Measurements from ENCODE around the gene WHRN.

Gene WHRN

GRCh38 chr9:114462791-114463190 is 42.5 kb downstream of the WHRN start:
- no peak for TF ChIP-seq CTCF (IDR thresholded peaks at IDR 0.05; ENCODE audit: insufficient read depth, low read depth, low read length, missing control alignments)
- no peak for DNase-seq (ENCODE audit: low read depth)

GRCh38 chr9:114461468-114461867 is 43.8 kb downstream of the WHRN start:
- no peak for DNase-seq (ENCODE audit: low read depth)
- H3K4me3 ChIP-seq (ENCODE audit: low read depth, low read length) = no peak overlapping the region
- no peak for TF ChIP-seq CTCF (IDR thresholded peaks at IDR 0.05; ENCODE audit: insufficient read depth, low read depth, low read length, missing control alignments)

More at GRCh38 chr9:114462791-114463190, 42.5 kb downstream of the WHRN start:
- no peak overlapping the region for H3K4me3 ChIP-seq (ENCODE audit: low read depth, low read length)

GRCh38 chr9:114460513-114461199 is 44.6 kb downstream of the WHRN start:
- no peak overlapping the region for H3K4me3 ChIP-seq (ENCODE audit: low read depth, low read length)
- no peak for TF ChIP-seq CTCF (IDR thresholded peaks at IDR 0.05; ENCODE audit: insufficient read depth, low read depth, low read length, missing control alignments)
- DNase-seq (ENCODE audit: low read depth) = no peak

- TF ChIP-seq CTCF (IDR thresholded peaks at IDR 0.05; ENCODE audit: insufficient read depth, low read depth, low read length, missing control alignments) = no peak
- no peak for DNase-seq (ENCODE audit: low read depth)
- no peak overlapping the region for H3K4me3 ChIP-seq (ENCODE audit: low read depth, low read length)
Observed at GRCh38 chr9:114459464-114459863, 45.8 kb downstream of the WHRN start.

- no peak for TF ChIP-seq CTCF (IDR thresholded peaks at IDR 0.05; ENCODE audit: insufficient read depth, low read depth, low read length, missing control alignments)
- no peak for DNase-seq (ENCODE audit: low read depth)
- H3K4me3 ChIP-seq (ENCODE audit: low read depth, low read length) = no peak overlapping the region
Observed at GRCh38 chr9:114456929-114457328, 48.3 kb downstream of the WHRN start.

GRCh38 chr9:114454652-114455051 is 50.6 kb downstream of the WHRN start:
- DNase-seq (ENCODE audit: low read depth) = no peak
- no peak for TF ChIP-seq CTCF (IDR thresholded peaks at IDR 0.05; ENCODE audit: insufficient read depth, low read depth, low read length, missing control alignments)
- no peak overlapping the region for H3K4me3 ChIP-seq (ENCODE audit: low read depth, low read length)

Data from GM12865 (cell line).